ENCODE data around the gene SLC22A16.

The SLC22A16 gene

DNA sequence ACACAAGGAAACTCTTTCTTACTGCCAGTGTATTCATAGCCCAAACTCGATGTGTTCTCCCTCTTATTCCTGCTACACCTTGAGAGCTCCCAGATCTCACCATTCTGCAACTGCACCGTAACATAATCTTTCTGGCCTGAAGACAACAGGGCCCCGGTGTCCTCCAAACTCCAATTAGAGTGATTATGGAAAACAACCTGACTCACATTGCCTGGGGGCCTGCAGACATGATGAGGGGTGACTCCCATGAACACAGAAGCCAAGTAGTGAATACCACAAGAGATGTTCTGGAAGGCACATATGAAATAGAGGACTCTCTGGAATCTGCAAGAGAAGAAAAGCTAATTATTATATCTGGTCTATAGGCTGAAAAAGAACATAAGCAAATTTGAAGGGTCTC lies 19.7 kb downstream of the SLC22A16 start:
- in situ Hi-C loops (cut with MboI; ENCODE audit: low sequenced_read_pairs), result no loop called here

DNA sequence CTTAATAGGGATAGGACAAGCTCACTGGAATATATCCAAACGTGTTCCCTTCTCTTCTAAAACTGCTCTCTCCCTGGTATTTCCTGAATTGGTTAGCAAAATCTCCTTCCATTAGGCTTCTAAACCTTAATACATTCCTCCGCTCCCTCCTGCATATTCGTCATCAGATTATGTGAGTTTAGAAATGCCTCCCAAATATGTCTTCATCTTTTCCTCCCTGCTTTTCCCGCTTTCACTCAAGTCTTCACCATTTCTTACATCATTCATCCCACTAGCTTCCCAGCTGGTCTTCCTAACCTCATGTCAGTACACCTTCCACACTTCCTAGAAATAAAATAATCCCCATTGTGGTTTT lies 26.9 kb downstream of the SLC22A16 start:
- in situ Hi-C loops (cut with MboI; ENCODE audit: low sequenced_read_pairs), result no loop called here

GRCh38 chr6:110448846-110449540 lies 27.4 kb downstream of the SLC22A16 start:
- in situ Hi-C loops (cut with MboI; ENCODE audit: low sequenced_read_pairs), result no loop called here

DNA sequence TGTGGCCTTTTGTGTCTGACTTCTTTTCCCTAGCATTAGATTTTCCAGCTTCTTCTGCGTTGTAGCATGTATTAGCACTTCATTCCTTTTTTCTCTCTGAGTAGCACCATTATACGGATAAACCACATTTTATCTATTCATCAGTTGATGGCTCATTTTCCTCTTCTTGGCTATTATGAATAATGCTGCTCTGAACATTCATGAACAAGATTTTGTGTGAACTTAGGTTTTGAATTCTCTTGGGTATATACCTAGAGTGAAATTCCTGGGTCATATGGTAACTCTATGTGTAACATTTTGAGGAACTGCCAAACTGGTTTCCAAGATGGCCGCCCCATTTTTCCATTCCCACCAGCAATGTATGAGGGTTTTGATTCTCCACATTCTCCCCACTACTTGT lies 28.7 kb downstream of the SLC22A16 start:
- in situ Hi-C loops (cut with MboI; ENCODE audit: low sequenced_read_pairs), result no loop called here

GRCh38 chr6:110446405-110446804 lies 30.0 kb downstream of the SLC22A16 start:
- in situ Hi-C loops (cut with MboI; ENCODE audit: low sequenced_read_pairs), result no loop called here

- in situ Hi-C loops (cut with MboI; ENCODE audit: low sequenced_read_pairs), result no loop called here
These were observed 36.4 kb downstream of the SLC22A16 start for GRCh38 chr6:110440026-110440425.

- in situ Hi-C loops (cut with MboI; ENCODE audit: low sequenced_read_pairs), result no loop called here
These were observed 37.1 kb downstream of the SLC22A16 start for GRCh38 chr6:110439356-110439755.

DNA sequence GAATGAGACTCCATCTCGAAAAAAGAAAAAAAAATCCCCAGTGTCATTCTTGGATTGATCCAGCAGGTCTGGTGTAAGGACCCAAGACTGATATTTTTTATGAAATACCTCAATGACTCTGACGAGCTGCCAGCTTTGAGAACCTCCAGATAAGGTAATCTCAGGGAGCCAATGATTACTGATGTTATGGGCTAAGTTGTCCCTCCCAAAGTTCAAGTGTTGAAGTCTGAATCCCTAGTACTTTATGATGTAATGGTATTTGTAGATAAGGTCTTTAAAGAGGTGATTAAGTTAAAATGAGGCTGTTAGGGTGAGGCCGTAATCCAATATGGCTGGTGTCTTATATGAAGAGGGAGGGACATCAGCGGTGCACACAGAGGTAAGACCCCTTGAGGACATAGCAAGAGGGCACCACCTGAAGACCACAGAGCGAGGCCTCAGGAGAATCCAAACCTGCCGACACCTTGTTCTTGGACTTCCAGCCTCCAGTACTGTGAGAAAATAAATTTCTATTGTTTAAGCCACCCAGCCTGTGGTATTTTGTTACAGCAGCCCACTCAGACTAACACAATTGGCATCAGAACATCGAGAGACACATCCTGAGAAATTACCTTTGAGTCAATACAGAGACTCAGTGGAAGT lies 41.3 kb downstream of the SLC22A16 start:
- in situ Hi-C loops (cut with MboI; ENCODE audit: low sequenced_read_pairs), result no loop called here

- in situ Hi-C loops (cut with MboI; ENCODE audit: low sequenced_read_pairs), result no loop called here
These were observed 44.0 kb downstream of the SLC22A16 start for GRCh38 chr6:110432285-110432900.

- in situ Hi-C loops (cut with MboI; ENCODE audit: low sequenced_read_pairs), result no loop called here
These were observed 45.7 kb downstream of the SLC22A16 start for GRCh38 chr6:110430741-110431140.

GRCh38 chr6:110430236-110430635 lies 46.2 kb downstream of the SLC22A16 start:
- in situ Hi-C loops (cut with MboI; ENCODE audit: low sequenced_read_pairs), result no loop called here

DNA sequence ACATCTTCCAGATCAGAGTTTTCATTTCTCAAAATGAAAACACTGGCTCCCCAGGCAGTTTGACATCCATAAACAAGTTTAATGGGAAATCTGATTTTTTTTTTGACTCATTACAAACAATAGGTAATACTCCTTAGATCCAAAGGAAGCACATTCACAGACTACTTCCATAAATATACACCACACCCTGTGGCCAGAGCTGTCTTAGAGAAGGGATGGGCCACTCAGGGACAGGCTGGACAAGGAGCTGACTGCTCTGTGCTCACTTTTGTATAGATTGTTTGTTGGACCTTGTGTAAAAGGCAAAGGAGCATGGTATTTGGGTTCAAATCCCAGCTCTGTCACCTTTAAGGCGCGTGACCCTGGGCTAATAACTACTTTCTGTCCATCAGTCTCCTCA lies 48.3 kb downstream of the SLC22A16 start:
- in situ Hi-C loops (cut with MboI; ENCODE audit: low sequenced_read_pairs), result no loop called here

GRCh38 chr6:110425816-110426215 lies 50.6 kb downstream of the SLC22A16 start:
- in situ Hi-C loops (cut with MboI; ENCODE audit: low sequenced_read_pairs), result no loop called here

DNA sequence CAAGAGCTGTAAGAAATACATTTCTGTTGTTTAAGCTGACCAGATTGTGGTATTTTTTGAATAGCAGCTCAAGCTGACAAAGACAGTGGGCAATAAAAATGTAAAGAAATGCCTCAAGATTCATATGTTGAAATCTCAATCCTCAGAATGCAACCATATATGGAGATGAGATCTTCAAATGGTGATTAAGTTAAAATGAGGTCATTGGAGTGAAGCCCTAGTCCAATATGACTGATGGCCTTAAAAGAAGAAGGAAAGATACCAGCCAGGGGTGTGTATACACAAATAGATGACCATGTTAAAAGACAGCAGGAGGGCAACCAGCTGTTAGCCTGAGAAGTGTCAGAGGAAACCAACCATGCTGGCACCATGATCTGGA lies 54.0 kb downstream of the SLC22A16 start:
- in situ Hi-C loops (cut with MboI; ENCODE audit: low sequenced_read_pairs), result no loop called here

- in situ Hi-C loops (cut with MboI; ENCODE audit: low sequenced_read_pairs), result no loop called here
These were observed 54.5 kb downstream of the SLC22A16 start for GRCh38 chr6:110421749-110422443.

GRCh38 chr6:110419028-110419739 lies 57.2 kb downstream of the SLC22A16 start:
- in situ Hi-C loops (cut with MboI; ENCODE audit: low sequenced_read_pairs), result no loop called here

- in situ Hi-C loops (cut with MboI; ENCODE audit: low sequenced_read_pairs), result no loop called here
These were observed 57.8 kb downstream of the SLC22A16 start for GRCh38 chr6:110418594-110418993.

DNA sequence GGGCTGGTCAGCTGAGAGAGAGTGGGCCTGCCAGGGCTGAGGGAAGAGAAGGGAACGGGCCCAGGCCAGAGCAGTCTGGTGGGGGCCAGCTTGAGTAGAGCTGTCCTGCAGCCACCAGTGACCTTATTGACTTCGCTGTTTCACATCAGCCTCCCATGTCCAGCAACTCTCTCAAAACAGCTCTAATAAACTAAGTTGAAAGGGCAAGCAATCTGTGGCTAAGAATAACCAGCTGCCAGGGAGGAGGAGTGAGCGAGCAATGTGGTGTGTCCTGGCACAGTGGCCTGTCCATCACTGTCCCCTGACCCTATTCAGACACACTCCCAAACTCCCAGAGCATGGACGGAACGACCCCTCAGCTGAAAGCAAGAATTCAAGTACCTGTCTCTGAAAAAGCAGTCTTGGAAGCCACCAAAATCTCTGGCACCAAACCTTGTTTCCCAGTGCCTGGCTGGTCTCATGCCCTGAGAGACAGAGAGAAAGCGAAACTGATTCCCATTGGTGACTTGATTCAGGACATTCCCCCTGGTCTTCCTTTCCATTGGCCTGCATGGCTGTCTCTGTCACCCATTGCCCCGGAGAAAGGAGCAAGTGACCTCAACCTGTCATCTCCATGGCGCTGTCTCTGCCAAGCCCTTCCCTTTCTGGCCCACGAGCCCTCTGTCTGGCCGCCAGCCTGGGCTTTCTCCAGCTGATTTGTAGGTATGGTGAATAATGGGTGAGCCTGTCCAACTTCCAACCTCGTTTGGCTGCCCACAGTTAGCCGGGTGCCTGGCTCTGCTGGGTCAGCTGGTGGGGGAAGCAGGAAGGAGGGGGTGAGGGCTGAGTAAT lies 61.1 kb downstream of the SLC22A16 start, which contains the start of gene DDO:
Gene DDO (minus strand): TSS at position 490 of the 831 bp plus-strand sequence. CDS start 2,113 bp downstream, outside the sequence.
- in situ Hi-C loops (cut with MboI; ENCODE audit: low sequenced_read_pairs), result no loop called here

DNA sequence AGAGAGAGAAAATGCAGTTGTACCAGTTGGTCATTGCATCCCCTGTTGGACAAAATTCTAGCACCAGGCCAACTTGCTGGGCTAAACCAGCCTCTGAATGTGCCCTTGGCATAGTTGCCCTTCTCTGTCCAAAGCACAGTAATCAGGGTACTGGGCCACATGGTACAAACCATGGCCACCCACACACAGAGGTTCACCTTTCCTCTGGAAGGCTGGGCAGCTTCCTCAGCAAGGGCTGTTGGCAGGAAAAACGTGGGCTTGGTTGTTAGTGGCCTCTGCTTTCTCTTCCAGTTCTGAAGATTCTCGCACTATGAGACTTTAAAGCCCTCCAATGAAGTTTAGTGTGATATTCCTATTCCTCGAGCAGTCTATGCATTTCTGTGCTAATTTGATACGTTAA lies 61.7 kb downstream of the SLC22A16 start:
- in situ Hi-C loops (cut with MboI; ENCODE audit: low sequenced_read_pairs), result no loop called here

DNA sequence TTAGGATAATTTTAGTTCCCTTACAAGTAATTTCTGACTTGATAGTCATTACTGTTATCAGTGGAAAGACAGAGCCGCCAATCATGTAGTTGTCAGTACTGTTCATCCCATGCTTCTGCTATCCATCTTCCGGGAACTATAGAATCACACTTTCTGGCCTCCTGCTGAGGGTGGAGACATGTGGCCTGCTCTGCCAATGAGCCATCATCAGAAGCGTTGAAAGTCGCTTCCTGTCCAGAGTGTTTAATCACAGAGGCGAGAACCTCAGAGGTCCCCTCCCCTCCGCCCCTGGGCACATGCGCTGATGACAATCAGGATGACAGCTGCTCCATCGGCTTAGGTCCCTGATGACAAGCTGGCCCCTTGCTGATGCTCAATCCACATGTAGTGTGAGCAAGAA lies 64.1 kb downstream of the SLC22A16 start:
- in situ Hi-C loops (cut with MboI; ENCODE audit: low sequenced_read_pairs), result no loop called here
